DND-41 (cell line): ENCODE data around the gene IFT20.
A peak's percentile ranks its signal among the peaks of the same experiment; 100 is the strongest.

Source experiments
- ATAC-seq: fragments of 200-7000 bp; cut with Tn5 transposase; 3 replicates; pipeline ENCODE4 v1.9.1; 2021; ENCODE audit warnings: low read depth; ENCODE audit not compliant: insufficient read depth
- DNase-seq: peaks from one replicate; pipeline ENCODE4 v3.0.0-alpha.2; 2020
- H2AFZ ChIP-seq: 2 replicates; pipeline ENCODE4 v1.6.0; 2012; ENCODE audit warnings: low read depth, low read length
- H3K27ac ChIP-seq: 2 replicates; pipeline ENCODE4 v1.5.1; 2012; ENCODE audit warnings: low read length, inconsistent platforms
- H3K27me3 ChIP-seq: fragments of 200-600 bp; sonication (generic); 2 replicates; pipeline ENCODE4 v1.6.0; 2012; ENCODE audit warnings: low read length, mild to moderate bottlenecking, inconsistent platforms; ENCODE audit not compliant: insufficient read depth, poor library complexity
- H3K36me3 ChIP-seq: 2 replicates; pipeline ENCODE4 v1.5.1; 2012; ENCODE audit warnings: low read length, inconsistent platforms; ENCODE audit not compliant: insufficient read depth
- H3K4me1 ChIP-seq: 2 replicates; pipeline ENCODE4 v1.5.1; 2012; ENCODE audit warnings: mild to moderate bottlenecking, low read length; ENCODE audit not compliant: insufficient read depth
- H3K4me2 ChIP-seq: 2 replicates; pipeline ENCODE4 v1.6.0; 2012; ENCODE audit warnings: mild to moderate bottlenecking, moderate library complexity, low read length, inconsistent platforms; ENCODE audit not compliant: insufficient read depth
- H3K4me3 ChIP-seq, 2 experiments: fragments of 200-600 bp in 1 of 2; shearing (Covaris generic) in 1 of 2; 2 replicates each; pipeline ENCODE4 v1.5.1; 2012 to 2016; ENCODE audit warnings: inconsistent platforms in 2 of 2, low read length in 2 of 2, mild to moderate bottlenecking in 2 of 2, low read depth in 1 of 2, moderate library complexity in 1 of 2
- H3K79me2 ChIP-seq: 2 replicates; pipeline ENCODE4 v1.6.0; 2012; ENCODE audit warnings: low read length, inconsistent platforms; ENCODE audit not compliant: insufficient read depth
- H3K9ac ChIP-seq: 2 replicates; pipeline ENCODE4 v1.6.0; 2012; ENCODE audit warnings: low read depth, mild to moderate bottlenecking, inconsistent platforms, low read length, moderate library complexity
- H3K9me3 ChIP-seq: 2 replicates; pipeline ENCODE4 v1.5.1; 2012; ENCODE audit warnings: low read length, moderate library complexity, mild to moderate bottlenecking, inconsistent platforms; ENCODE audit not compliant: insufficient read depth, severe bottlenecking
- H4K20me1 ChIP-seq: 2 replicates; pipeline ENCODE4 v1.6.0; 2012; ENCODE audit warnings: low read length; ENCODE audit not compliant: insufficient read depth
- CTCF ChIP-seq: IDR thresholded peaks from 2 replicates; pipeline ENCODE4 v1.5.1; 2012; ENCODE audit warnings: borderline replicate concordance, low read length, moderate library complexity, mild to moderate bottlenecking; ENCODE audit not compliant: poor library complexity, severe bottlenecking; ENCODE audit errors: extremely low read depth
- EZH2 ChIP-seq: IDR thresholded peaks from 3 replicates; pipeline ENCODE4 v1.6.1; 2012; ENCODE audit warnings: borderline replicate concordance, low read depth, mild to moderate bottlenecking, moderate library complexity, low read length, inconsistent platforms; ENCODE audit not compliant: severe bottlenecking

The IFT20 gene

GRCh38 chr17:28318759-28319597 lies 16.3 kb downstream of the IFT20 start, which contains the start of gene TMEM97:
Gene TMEM97, plus strand, starts transcription at chr17:28319200. Its CDS starts 40 bp downstream, at chr17:28319240.
- Histone ChIP-seq H3K79me2 (peaks cover 54% of the 10 kb centered on the region), H3K27ac (peak within 1 kb of the TSS; percentile 77), H3K4me1 (peaks cover 44% of the 10 kb centered on the region), H3K9me3 (no peaks in the 10 kb centered on the region), H2AFZ (peak within 1 kb of the TSS; percentile 82), H3K4me2 (peak within 1 kb of the TSS; percentile 77), H4K20me1 (peaks cover 14% of the 10 kb centered on the region; the same call in 1 of the 2 replicates), H3K4me3 (peak within 1 kb of the TSS; percentile 65 to 67), H3K9ac (peak within 1 kb of the TSS; percentile 68), H3K27me3 (peaks cover under 1% of the 10 kb centered on the region), H3K36me3 (peaks cover 20% of the 10 kb centered on the region)
- DNase-seq (peak; percentile 97), ATAC-seq (peak; percentile 98)
- TF ChIP-seq EZH2 (no peak), CTCF (peak; percentile 39)

GRCh38 chr17:28317966-28318758 lies 17.1 kb downstream of the IFT20 start:
- Histone ChIP-seq H3K9ac (peak overlapping the region; percentile 68), H3K27ac (peak overlapping the region; percentile 77), H3K4me2 (peak overlapping the region; percentile 77), H3K4me3 (peak overlapping the region; percentile 32 to 65; a peak in 3 of 4 replicates), H4K20me1 (peaks cover 14% of the 10 kb centered on the region; the same call in 1 of the 2 replicates), H3K27me3 (peaks cover 5% of the 10 kb centered on the region), H3K36me3 (peaks cover 20% of the 10 kb centered on the region), H3K79me2 (peaks cover 46% of the 10 kb centered on the region), H2AFZ (peak overlapping the region; percentile 82), H3K9me3 (no peaks in the 10 kb centered on the region), H3K4me1 (peaks cover 44% of the 10 kb centered on the region)
- no peak for ATAC-seq
- no peak for DNase-seq
- TF ChIP-seq CTCF (no peak), EZH2 (no peak)

- H3K9ac ChIP-seq = peak overlapping the region; percentile 68
- H3K4me1 ChIP-seq = peaks cover 41% of the 10 kb centered on the region
- H3K4me3 ChIP-seq = peak overlapping the region in 1 of 2 experiments; percentile 65; a peak in 2 of 4 replicates
- H3K4me2 ChIP-seq = peak overlapping the region; percentile 77
- peaks cover 14% of the 10 kb centered on the region; the same call in 1 of the 2 replicates for H4K20me1 ChIP-seq
- peaks cover 11% of the 10 kb centered on the region for H3K27me3 ChIP-seq
- H2AFZ ChIP-seq = peak overlapping the region; percentile 82
- no peak for ATAC-seq
- H3K79me2 ChIP-seq = peaks cover 37% of the 10 kb centered on the region
- H3K36me3 ChIP-seq = peaks cover 16% of the 10 kb centered on the region
- no peak overlapping the region; the same call in 1 of the 2 replicates for H3K27ac ChIP-seq
- H3K9me3 ChIP-seq = no peaks in the 10 kb centered on the region
- TF ChIP-seq EZH2 (no peak), CTCF (no peak)
- no peak for DNase-seq
Measured at GRCh38 chr17:28317099-28317965, 17.9 kb downstream of the IFT20 start.
